H1 (cell line): Measurements from ENCODE around the gene STAC. TPM values are rescaled to one million over a fixed set of nuclear protein-coding genes. Genes with fewer than 3 reads are reported as not detected.

Source experiments
- polyA plus RNA-seq, 7 experiments: library from polyadenylated mRNA; depleted of rRNA in 3 of 7; stranded (reverse) in 5 of 7; unstranded in 2 of 7; fragments of >200 nt in 5 of 7; fragments of 200-250 nt in 2 of 7; gene quantifications; 1 replicate in 5 of 7; 2 replicates in 1 of 7; 4 replicates in 1 of 7; pipeline versions ENCODE4 v1.2.1 to v1.2.3, GENCODE V29; 2011 to 2013; ENCODE audit warnings: missing spikeins in 2 of 7, mixed read lengths in 2 of 7
- total RNA-seq: library from RNA; stranded (reverse); fragmentation: NEBNext Ultra II Directional; extraction: Animal tissue kit (Norgen Biotek cat#: 25700); gene quantifications from 2 replicates; pipeline ENCODE4 v1.2.1, GENCODE V29; 2021
- TF ChIP-seq, protein P1 (sequence below): fragments of 300-600 bp; sonication (generic); IDR thresholded peaks from 2 replicates; pipeline ENCODE4 v1.7.1; 2012; ENCODE audit warnings: low read length, moderate library complexity, mild to moderate bottlenecking, inconsistent platforms; ENCODE audit not compliant: insufficient replicate concordance
- TF ChIP-seq, protein P2 (sequence below): IDR thresholded peaks from 2 replicates; pipeline ENCODE4 v1.6.1; 2012; ENCODE audit warnings: inconsistent platforms

STAC gene
- total and polyA plus RNA-seq, 2 of the 8 experiments (the other 6 are each of a cell fraction or from before 2014, with no cell fraction given), result 8.0 to 18.1 TPM

DNA sequence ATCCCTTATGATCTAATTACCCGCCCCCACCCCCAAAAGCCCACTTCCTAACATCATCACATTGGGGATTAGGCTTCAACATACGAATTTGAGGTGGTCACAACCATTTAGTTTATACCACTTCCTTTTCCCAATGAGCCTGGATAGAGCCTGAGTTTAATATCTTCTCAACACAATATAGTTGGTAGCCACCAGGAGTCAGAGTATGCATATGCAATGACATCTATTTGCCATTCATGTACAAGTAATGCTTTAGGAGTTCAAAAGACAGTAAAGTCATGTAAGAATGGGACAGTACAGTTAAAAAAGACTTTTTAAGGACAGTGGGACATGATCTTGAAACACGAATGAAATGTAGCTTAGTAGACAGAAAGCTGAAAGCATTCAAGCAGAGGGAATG is 211.7 kb downstream of the STAC start (continued):
- TF ChIP-seq, protein P1, sequence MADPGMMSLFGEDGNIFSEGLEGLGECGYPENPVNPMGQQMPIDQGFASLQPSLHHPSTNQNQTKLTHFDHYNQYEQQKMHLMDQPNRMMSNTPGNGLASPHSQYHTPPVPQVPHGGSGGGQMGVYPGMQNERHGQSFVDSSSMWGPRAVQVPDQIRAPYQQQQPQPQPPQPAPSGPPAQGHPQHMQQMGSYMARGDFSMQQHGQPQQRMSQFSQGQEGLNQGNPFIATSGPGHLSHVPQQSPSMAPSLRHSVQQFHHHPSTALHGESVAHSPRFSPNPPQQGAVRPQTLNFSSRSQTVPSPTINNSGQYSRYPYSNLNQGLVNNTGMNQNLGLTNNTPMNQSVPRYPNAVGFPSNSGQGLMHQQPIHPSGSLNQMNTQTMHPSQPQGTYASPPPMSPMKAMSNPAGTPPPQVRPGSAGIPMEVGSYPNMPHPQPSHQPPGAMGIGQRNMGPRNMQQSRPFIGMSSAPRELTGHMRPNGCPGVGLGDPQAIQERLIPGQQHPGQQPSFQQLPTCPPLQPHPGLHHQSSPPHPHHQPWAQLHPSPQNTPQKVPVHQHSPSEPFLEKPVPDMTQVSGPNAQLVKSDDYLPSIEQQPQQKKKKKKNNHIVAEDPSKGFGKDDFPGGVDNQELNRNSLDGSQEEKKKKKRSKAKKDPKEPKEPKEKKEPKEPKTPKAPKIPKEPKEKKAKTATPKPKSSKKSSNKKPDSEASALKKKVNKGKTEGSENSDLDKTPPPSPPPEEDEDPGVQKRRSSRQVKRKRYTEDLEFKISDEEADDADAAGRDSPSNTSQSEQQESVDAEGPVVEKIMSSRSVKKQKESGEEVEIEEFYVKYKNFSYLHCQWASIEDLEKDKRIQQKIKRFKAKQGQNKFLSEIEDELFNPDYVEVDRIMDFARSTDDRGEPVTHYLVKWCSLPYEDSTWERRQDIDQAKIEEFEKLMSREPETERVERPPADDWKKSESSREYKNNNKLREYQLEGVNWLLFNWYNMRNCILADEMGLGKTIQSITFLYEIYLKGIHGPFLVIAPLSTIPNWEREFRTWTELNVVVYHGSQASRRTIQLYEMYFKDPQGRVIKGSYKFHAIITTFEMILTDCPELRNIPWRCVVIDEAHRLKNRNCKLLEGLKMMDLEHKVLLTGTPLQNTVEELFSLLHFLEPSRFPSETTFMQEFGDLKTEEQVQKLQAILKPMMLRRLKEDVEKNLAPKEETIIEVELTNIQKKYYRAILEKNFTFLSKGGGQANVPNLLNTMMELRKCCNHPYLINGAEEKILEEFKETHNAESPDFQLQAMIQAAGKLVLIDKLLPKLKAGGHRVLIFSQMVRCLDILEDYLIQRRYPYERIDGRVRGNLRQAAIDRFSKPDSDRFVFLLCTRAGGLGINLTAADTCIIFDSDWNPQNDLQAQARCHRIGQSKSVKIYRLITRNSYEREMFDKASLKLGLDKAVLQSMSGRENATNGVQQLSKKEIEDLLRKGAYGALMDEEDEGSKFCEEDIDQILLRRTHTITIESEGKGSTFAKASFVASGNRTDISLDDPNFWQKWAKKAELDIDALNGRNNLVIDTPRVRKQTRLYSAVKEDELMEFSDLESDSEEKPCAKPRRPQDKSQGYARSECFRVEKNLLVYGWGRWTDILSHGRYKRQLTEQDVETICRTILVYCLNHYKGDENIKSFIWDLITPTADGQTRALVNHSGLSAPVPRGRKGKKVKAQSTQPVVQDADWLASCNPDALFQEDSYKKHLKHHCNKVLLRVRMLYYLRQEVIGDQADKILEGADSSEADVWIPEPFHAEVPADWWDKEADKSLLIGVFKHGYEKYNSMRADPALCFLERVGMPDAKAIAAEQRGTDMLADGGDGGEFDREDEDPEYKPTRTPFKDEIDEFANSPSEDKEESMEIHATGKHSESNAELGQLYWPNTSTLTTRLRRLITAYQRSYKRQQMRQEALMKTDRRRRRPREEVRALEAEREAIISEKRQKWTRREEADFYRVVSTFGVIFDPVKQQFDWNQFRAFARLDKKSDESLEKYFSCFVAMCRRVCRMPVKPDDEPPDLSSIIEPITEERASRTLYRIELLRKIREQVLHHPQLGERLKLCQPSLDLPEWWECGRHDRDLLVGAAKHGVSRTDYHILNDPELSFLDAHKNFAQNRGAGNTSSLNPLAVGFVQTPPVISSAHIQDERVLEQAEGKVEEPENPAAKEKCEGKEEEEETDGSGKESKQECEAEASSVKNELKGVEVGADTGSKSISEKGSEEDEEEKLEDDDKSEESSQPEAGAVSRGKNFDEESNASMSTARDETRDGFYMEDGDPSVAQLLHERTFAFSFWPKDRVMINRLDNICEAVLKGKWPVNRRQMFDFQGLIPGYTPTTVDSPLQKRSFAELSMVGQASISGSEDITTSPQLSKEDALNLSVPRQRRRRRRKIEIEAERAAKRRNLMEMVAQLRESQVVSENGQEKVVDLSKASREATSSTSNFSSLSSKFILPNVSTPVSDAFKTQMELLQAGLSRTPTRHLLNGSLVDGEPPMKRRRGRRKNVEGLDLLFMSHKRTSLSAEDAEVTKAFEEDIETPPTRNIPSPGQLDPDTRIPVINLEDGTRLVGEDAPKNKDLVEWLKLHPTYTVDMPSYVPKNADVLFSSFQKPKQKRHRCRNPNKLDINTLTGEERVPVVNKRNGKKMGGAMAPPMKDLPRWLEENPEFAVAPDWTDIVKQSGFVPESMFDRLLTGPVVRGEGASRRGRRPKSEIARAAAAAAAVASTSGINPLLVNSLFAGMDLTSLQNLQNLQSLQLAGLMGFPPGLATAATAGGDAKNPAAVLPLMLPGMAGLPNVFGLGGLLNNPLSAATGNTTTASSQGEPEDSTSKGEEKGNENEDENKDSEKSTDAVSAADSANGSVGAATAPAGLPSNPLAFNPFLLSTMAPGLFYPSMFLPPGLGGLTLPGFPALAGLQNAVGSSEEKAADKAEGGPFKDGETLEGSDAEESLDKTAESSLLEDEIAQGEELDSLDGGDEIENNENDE, result no peak
- TF ChIP-seq, protein P2, sequence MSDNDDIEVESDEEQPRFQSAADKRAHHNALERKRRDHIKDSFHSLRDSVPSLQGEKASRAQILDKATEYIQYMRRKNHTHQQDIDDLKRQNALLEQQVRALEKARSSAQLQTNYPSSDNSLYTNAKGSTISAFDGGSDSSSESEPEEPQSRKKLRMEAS, result no peak
